GM23248 (cell line): Measurements from ENCODE around the gene RPL37A. TPM values are rescaled to one million over a fixed set of nuclear protein-coding genes. Genes with fewer than 3 reads are reported as not detected.

Experiments used
- DNase-seq: peaks from one replicate; pipeline ENCODE4 v3.0.0-alpha.2; 2015
- H2AFZ ChIP-seq: fragments of 200-600 bp; sonication (generic); 2 replicates; pipeline ENCODE4 v1.6.1; 2016; ENCODE audit warnings: antibody characterized with exemption
- H3F3A ChIP-seq: fragments of 200-600 bp; sonication (generic); 2 replicates; pipeline ENCODE4 v1.6.1; 2016; ENCODE audit warnings: mild to moderate bottlenecking, antibody characterized with exemption, mixed run types; ENCODE audit not compliant: insufficient read depth
- H3K27ac ChIP-seq: fragments of 200-600 bp; sonication (generic); 2 replicates; pipeline ENCODE4 v1.5.1; 2016; ENCODE audit warnings: mild to moderate bottlenecking
- H3K27me3 ChIP-seq: fragments of 200-600 bp; sonication (generic); replicated peaks from 2 replicates; pipeline ENCODE4 v1.6.1; 2016; ENCODE audit warnings: mild to moderate bottlenecking; ENCODE audit not compliant: insufficient read depth
- H3K36me3 ChIP-seq: fragments of 200-600 bp; sonication (generic); 2 replicates; pipeline ENCODE4 v1.6.1; 2016; ENCODE audit warnings: low read depth, mild to moderate bottlenecking
- H3K4me1 ChIP-seq: fragments of 200-600 bp; sonication (generic); 2 replicates; pipeline ENCODE4 v1.6.1; 2016; ENCODE audit warnings: mild to moderate bottlenecking; ENCODE audit not compliant: insufficient read depth
- H3K4me2 ChIP-seq: fragments of 200-600 bp; sonication (generic); one replicate; pipeline ENCODE4 v1.6.1; 2016; ENCODE audit warnings: mild to moderate bottlenecking; ENCODE audit not compliant: unreplicated experiment
- H3K4me3 ChIP-seq: fragments of 200-600 bp; sonication (generic); 2 replicates; pipeline ENCODE4 v1.5.1; 2016; ENCODE audit warnings: mild to moderate bottlenecking
- H3K79me2 ChIP-seq: fragments of 200-600 bp; sonication (generic); 2 replicates; pipeline ENCODE4 v1.6.1; 2016; ENCODE audit warnings: mild to moderate bottlenecking; ENCODE audit not compliant: insufficient read depth
- H3K9ac ChIP-seq: fragments of 200-600 bp; sonication (generic); 2 replicates; pipeline ENCODE4 v1.6.1; 2016; ENCODE audit warnings: mild to moderate bottlenecking
- H3K9me2 ChIP-seq: fragments of 200-600 bp; sonication (generic); 2 replicates; pipeline ENCODE4 v1.6.1; 2016; ENCODE audit warnings: mixed run types, mild to moderate bottlenecking, moderate library complexity; ENCODE audit not compliant: insufficient read depth
- H3K9me3 ChIP-seq: fragments of 200-600 bp; sonication (generic); one replicate; pipeline ENCODE4 v1.6.1; 2017; ENCODE audit warnings: low read depth
- H4K20me1 ChIP-seq: fragments of 200-600 bp; sonication (generic); 2 replicates; pipeline ENCODE4 v1.6.0; 2016; ENCODE audit not compliant: insufficient read depth
- EZH2 ChIP-seq: fragments of 200-600 bp; sonication (generic); IDR thresholded peaks from 2 replicates; pipeline ENCODE4 v1.6.1; 2018; ENCODE audit warnings: antibody characterized with exemption, mild to moderate bottlenecking; ENCODE audit not compliant: insufficient read depth, poor library complexity, severe bottlenecking
- EZH2phosphoT487 ChIP-seq: fragments of 200-600 bp; sonication (generic); IDR thresholded peaks from 2 replicates; pipeline ENCODE4 v1.6.1; 2018; ENCODE audit warnings: antibody characterized with exemption, moderate library complexity, mild to moderate bottlenecking, low read depth; ENCODE audit not compliant: insufficient read depth
- WGBS, 2 experiments: methylation state at CpG; one replicate each; pipeline ENCODE4 v1.1.6; 2015 to 2017; ENCODE audit warnings: low lambda C conversion rate in 2 of 2, low coverage in 1 of 2; ENCODE audit errors: missing lambda C conversion rate in 2 of 2; 5-methylcytosine and 5-hydroxymethylcytosine counted together
- in situ Hi-C: fragments of 300-500 bp; cut with MboI; formaldehyde crosslinking; loops from 2 replicates; pipeline ENCODE4 v1.15.0; 2020
- polyA plus RNA-seq: library from polyadenylated mRNA; unstranded; fragments of >200 nt; fragmentation: Nextera tagmentation; extraction: Ambion mirVana; gene quantifications from 2 replicates; pipeline ENCODE4 v1.2.1, GENCODE V29; 2016
- total RNA-seq: library from RNA; depleted of rRNA; stranded (reverse); fragments of >200 nt; shearing (Covaris generic); gene quantifications from 2 replicates; pipeline ENCODE4 v1.2.3, GENCODE V29; 2014

RPL37A gene
- total and polyA plus RNA-seq, 2 experiments from 2014 or later, result 979 to 1,708 TPM

DNA sequence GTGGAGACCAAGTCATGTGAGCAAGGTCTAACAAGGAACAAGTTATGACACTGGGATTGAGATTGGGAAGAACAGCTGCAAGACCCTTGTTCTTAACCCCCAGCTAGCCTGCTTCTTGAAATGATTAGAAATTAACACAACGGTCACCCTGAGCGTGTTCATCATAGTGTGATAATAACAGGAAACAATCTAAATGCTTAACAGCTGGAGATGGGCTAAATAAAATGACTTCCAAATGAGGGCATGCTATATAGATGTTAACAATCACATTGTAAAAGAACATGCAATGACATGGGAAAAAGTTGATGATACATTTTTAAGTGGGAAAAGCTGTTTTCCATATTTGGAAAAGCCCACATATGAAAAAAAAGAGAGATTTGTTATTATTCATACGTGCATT lies 47.6 kb downstream of the RPL37A start:
- H4K20me1 ChIP-seq, result no peaks in the 10 kb centered on the region
- no peaks in the 10 kb centered on the region for H3K79me2 ChIP-seq
- H3K27ac ChIP-seq, result peak overlapping the region; percentile 68
- WGBS, 2 experiments, result 51 to 63% methylated on average over 3 of the region's 3 CpGs
- H2AFZ ChIP-seq, result no peak overlapping the region
- peak; percentile 30 for DNase-seq
- H3K36me3 ChIP-seq, result no peaks in the 10 kb centered on the region
- H3K9me2 ChIP-seq, result no peaks in the 10 kb centered on the region
- no peak overlapping the region for H3K9ac ChIP-seq
- H3F3A ChIP-seq, result peaks cover 45% of the 10 kb centered on the region
- H3K4me2 ChIP-seq, result peak overlapping the region; percentile 37
- H3K4me3 ChIP-seq, result no peak overlapping the region
- no peaks in the 10 kb centered on the region for H3K27me3 ChIP-seq
- peaks cover 46% of the 10 kb centered on the region for H3K4me1 ChIP-seq
- TF ChIP-seq EZH2, result no peak
- TF ChIP-seq EZH2phosphoT487, result 0 out of 2 replicates have a peak, but pooled peaks have one; percentile 44
- H3K9me3 ChIP-seq, result no peaks in the 10 kb centered on the region
- in situ Hi-C loops, result no loop called here

DNA sequence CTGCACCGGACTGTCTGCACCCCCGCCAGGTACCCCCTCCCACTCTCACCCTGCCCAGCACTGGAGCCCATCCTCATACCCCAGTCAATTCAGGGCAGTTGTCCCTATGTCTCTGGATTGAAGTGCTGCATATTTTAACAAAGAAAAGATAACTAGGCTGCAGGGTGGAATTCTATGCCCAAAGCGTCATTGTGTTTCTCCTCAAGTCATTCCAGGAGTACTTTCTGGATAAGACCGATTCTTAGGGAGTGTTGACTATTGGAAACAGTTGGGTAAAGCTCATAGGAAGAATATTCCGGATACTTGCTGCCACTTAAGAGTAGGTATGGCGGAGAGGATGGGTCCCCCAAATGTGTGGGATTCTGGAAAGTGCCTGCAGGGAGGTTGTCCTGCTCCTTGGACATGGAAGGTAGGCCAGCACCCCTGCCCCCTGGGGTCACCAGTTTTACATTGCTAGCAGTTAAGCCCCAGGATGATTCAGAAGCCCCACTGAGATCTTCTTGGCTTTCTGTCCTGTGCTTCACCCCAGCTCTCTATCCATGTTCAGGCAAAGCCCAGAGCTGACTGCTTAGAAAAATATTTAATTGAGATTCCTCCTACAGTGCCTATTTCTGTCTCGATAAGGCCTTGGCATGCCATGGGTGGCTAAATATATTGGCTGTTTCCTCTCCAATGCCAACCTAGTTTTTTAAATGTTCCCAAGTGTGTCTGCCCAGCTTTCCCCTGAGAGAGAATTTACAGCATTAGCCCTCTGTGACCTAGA lies 48.2 kb downstream of the RPL37A start:
- Histone ChIP-seq H3K9me3 (no peaks in the 10 kb centered on the region), H3K79me2 (no peaks in the 10 kb centered on the region), H3K4me1 (peaks cover 52% of the 10 kb centered on the region), H3K27ac (peak overlapping the region; percentile 68), H3K4me3 (peak overlapping the region; percentile 28; the same call in 1 of the 2 replicates), H3K36me3 (no peaks in the 10 kb centered on the region), H3F3A (peaks cover 51% of the 10 kb centered on the region), H3K4me2 (peak overlapping the region; percentile 60), H3K9me2 (no peaks in the 10 kb centered on the region), H3K9ac (peak overlapping the region; percentile 8; the same call in 1 of the 2 replicates), H2AFZ (no peak overlapping the region), H3K27me3 (no peaks in the 10 kb centered on the region), H4K20me1 (no peaks in the 10 kb centered on the region)
- 50 to 59% methylated on average over 7 of the region's 7 CpGs for WGBS, 2 experiments
- TF ChIP-seq EZH2 (no peak), EZH2phosphoT487 (0 out of 2 replicates have a peak, but pooled peaks have one; percentile 17)
- in situ Hi-C loops, result no loop called here
- peak; percentile 82 for DNase-seq

DNA sequence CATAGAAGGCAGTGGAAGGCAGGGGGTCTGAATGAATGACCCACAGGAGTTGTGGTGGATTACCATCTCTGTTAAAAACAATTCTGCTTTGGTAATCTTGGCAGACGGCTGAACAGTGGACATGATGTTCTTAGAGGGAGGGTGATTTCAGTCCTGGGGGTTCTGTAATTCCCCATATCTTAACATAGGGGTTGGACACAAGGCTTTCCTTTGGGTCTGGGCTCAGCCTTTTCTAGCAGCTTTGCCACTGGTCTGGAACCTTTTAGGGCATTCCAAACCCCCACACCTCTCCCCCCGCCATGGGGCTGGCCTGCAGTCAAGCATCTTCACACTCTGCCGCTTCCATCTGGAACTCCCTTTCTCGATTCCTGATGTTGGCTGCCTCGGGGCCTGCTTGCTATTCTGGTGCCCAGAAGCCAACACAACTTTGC lies 50.3 kb downstream of the RPL37A start:
- Histone ChIP-seq H3K9ac (no peak overlapping the region), H3K4me2 (no peak overlapping the region), H4K20me1 (no peaks in the 10 kb centered on the region), H3K27ac (no peak overlapping the region), H2AFZ (no peak overlapping the region), H3K79me2 (no peaks in the 10 kb centered on the region), H3K4me3 (no peak overlapping the region), H3K27me3 (no peaks in the 10 kb centered on the region), H3K36me3 (no peaks in the 10 kb centered on the region), H3K4me1 (peaks cover 73% of the 10 kb centered on the region), H3F3A (peaks cover 54% of the 10 kb centered on the region), H3K9me2 (no peaks in the 10 kb centered on the region), H3K9me3 (no peaks in the 10 kb centered on the region)
- DNase-seq, result no peak
- in situ Hi-C loops, result no loop called here
- TF ChIP-seq EZH2 (no peak), EZH2phosphoT487 (no peak)
- 48 to 53% methylated on average over 5 of the region's 5 CpGs for WGBS, 2 experiments

DNA sequence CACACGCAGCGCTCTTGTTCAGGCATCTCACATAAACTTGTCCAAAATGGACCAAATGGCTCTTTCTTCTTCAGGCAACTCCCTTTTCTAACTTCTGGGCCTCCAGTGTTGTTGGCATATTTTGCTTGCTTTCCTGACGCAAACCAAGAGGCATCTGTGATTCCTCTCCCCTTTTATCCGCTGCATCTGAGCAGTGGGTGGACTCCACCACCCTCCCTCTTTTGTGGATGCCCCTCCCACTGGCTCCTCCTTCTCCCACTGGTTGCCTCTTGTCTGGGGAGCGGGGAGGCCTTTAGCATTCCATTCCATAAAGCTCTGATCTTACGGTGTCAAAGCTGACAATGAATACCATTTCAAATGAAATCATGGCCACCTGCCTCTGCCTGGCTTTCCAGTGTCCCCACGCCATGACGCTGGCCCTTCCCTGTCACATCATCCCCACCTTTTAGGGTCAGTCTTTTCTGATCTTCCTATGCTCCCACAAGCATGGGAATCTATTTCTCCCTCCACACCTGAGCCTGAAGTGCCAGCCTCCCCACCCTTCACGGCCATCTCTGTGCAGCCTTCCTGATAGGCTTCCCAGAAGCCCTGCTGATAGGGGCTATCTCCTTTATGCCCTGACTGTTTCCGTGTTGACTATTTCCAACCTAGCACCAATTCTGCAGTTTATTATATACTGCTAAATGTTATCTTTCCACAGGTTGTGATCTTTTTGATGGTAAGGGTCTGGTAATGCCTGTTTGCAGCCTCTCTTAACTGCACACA lies 51.5 kb downstream of the RPL37A start:
- no peaks in the 10 kb centered on the region for H3K36me3 ChIP-seq
- no peak overlapping the region for H3K4me3 ChIP-seq
- peaks cover 80% of the 10 kb centered on the region for H3K4me1 ChIP-seq
- no peak overlapping the region for H3K27ac ChIP-seq
- H3K27me3 ChIP-seq, result no peaks in the 10 kb centered on the region
- no peaks in the 10 kb centered on the region for H3K9me2 ChIP-seq
- in situ Hi-C loops, result no loop called here
- DNase-seq, result no peak
- H3F3A ChIP-seq, result peaks cover 48% of the 10 kb centered on the region
- TF ChIP-seq EZH2, result no peak
- no peaks in the 10 kb centered on the region for H4K20me1 ChIP-seq
- WGBS, 2 experiments, result 77 to 84% methylated on average over 10 of the region's 10 CpGs
- no peak overlapping the region for H3K9ac ChIP-seq
- no peak overlapping the region for H3K4me2 ChIP-seq
- H3K79me2 ChIP-seq, result no peaks in the 10 kb centered on the region
- no peaks in the 10 kb centered on the region for H3K9me3 ChIP-seq
- H2AFZ ChIP-seq, result no peak overlapping the region
